ENCODE results near the gene FBXO21. TPM values are rescaled to one million over a fixed set of nuclear protein-coding genes. Genes with fewer than 3 reads are reported as not detected.

FBXO21 gene
- total and polyA plus RNA-seq, 2 donors (not counting 1 experiment from before 2014, with no cell fraction given): 31.3 to 81.3 TPM

DNA sequence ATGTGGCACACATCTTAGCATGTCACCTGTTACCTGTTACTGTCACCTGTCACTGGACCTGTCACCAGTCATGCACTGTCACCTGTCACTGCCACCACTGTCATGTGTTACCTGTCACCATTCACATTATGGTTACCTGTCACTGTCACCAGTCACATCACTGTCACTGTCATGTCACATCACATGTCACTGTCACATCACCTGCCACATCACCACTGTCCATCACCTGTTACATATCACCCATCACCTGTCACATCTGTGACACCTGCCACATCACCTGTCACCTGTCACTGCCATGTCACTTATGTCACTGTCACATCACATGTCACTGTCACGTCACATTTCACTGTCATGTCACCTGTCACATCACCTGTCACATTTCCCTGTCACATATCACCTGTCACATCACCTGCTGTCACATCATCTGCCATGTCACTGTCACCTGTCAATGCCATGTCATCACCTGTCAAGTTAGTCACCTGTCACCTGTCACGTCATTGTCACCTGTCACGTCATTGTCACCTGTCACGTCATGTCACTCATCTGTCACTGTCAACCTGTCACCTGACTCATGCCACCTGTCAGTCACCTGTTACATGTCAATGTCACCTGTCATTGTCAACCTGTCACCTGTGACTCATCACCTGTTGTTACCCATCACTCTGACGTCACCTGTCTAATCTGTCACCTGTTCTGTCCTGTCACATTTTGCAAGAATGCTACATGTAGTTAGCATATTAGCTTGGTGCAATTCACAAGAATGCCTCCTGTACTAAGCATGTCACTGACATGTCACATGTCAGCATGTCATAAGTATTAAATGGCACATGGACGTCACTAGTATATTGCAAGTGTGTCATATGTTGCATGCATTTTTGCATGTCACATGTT lies 62.1 kb downstream of the FBXO21 start:
- no peak overlapping the region for H3K4me2 ChIP-seq (ENCODE audit: extremely low read depth, insufficient read depth, low read length)
- no peaks in the 10 kb centered on the region for H3K36me3 ChIP-seq (ENCODE audit: control insufficient read depth, insufficient read depth, low read length)
- no peaks in the 10 kb centered on the region for H3K79me2 ChIP-seq (ENCODE audit: control insufficient read depth, insufficient read depth, low read length)
- no peak overlapping the region for H3K27ac ChIP-seq (ENCODE audit: insufficient read depth, low read length)
- H3K9ac ChIP-seq (ENCODE audit: insufficient read depth, low read length): no peak overlapping the region
- H2AFZ ChIP-seq (ENCODE audit: low read length): no peak overlapping the region
- peaks cover 6% of the 10 kb centered on the region for H3K9me3 ChIP-seq (ENCODE audit: control insufficient read depth, insufficient read depth, low read depth, low read length)
- no peaks in the 10 kb centered on the region for H3K4me1 ChIP-seq (ENCODE audit: control insufficient read depth, extremely low read depth, insufficient read depth, low read length)
- peak in 1 of 2 donors; percentile 26 for DNase-seq (ENCODE audit: low read depth in 2 of 2)
- no peaks in the 10 kb centered on the region for H4K20me1 ChIP-seq (ENCODE audit: control insufficient read depth, extremely low read depth, insufficient read depth, low read length)
- H3K4me3 ChIP-seq (replicated peaks in 1 of 4; ENCODE audit: control extremely low read depth in 1 of 4, insufficient read depth in 1 of 4, low read depth in 3 of 4, low read length in 4 of 4): no peak overlapping the region
- no peaks in the 10 kb centered on the region for H3K27me3 ChIP-seq (ENCODE audit: control insufficient read depth, insufficient read depth, low read length)
- TF ChIP-seq, protein P1, sequence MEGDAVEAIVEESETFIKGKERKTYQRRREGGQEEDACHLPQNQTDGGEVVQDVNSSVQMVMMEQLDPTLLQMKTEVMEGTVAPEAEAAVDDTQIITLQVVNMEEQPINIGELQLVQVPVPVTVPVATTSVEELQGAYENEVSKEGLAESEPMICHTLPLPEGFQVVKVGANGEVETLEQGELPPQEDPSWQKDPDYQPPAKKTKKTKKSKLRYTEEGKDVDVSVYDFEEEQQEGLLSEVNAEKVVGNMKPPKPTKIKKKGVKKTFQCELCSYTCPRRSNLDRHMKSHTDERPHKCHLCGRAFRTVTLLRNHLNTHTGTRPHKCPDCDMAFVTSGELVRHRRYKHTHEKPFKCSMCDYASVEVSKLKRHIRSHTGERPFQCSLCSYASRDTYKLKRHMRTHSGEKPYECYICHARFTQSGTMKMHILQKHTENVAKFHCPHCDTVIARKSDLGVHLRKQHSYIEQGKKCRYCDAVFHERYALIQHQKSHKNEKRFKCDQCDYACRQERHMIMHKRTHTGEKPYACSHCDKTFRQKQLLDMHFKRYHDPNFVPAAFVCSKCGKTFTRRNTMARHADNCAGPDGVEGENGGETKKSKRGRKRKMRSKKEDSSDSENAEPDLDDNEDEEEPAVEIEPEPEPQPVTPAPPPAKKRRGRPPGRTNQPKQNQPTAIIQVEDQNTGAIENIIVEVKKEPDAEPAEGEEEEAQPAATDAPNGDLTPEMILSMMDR (conservative IDR thresholded peaks at IDR 0.05 in 1 of 2, IDR thresholded peaks at IDR 0.05 in 1 of 2; ENCODE audit: low read depth in 1 of 2, low read length in 2 of 2): no peak
- TF ChIP-seq EZH2 (IDR thresholded peaks at IDR 0.05; ENCODE audit: low read length, missing control alignments): no peak

- no peaks in the 10 kb centered on the region for H3K36me3 ChIP-seq (ENCODE audit: control insufficient read depth, insufficient read depth, low read length)
- H3K4me1 ChIP-seq (ENCODE audit: control insufficient read depth, extremely low read depth, insufficient read depth, low read length): no peaks in the 10 kb centered on the region
- no peak overlapping the region for H3K4me3 ChIP-seq (replicated peaks in 1 of 4; ENCODE audit: control extremely low read depth in 1 of 4, insufficient read depth in 1 of 4, low read depth in 3 of 4, low read length in 4 of 4)
- no peak overlapping the region for H3K4me2 ChIP-seq (ENCODE audit: extremely low read depth, insufficient read depth, low read length)
- H3K9me3 ChIP-seq (ENCODE audit: control insufficient read depth, insufficient read depth, low read depth, low read length): peaks cover 6% of the 10 kb centered on the region
- no peak overlapping the region for H2AFZ ChIP-seq (ENCODE audit: low read length)
- no peaks in the 10 kb centered on the region for H4K20me1 ChIP-seq (ENCODE audit: control insufficient read depth, extremely low read depth, insufficient read depth, low read length)
- H3K9ac ChIP-seq (ENCODE audit: insufficient read depth, low read length): no peak overlapping the region
- H3K27me3 ChIP-seq (ENCODE audit: control insufficient read depth, insufficient read depth, low read length): no peaks in the 10 kb centered on the region
- TF ChIP-seq, protein P1 (conservative IDR thresholded peaks at IDR 0.05 in 1 of 2, IDR thresholded peaks at IDR 0.05 in 1 of 2; ENCODE audit: low read depth in 1 of 2, low read length in 2 of 2): no peak
- TF ChIP-seq EZH2 (IDR thresholded peaks at IDR 0.05; ENCODE audit: low read length, missing control alignments): no peak
- DNase-seq (ENCODE audit: low read depth in 2 of 2): no peak
- no peak overlapping the region for H3K27ac ChIP-seq (ENCODE audit: insufficient read depth, low read length)
- no peaks in the 10 kb centered on the region for H3K79me2 ChIP-seq (ENCODE audit: control insufficient read depth, insufficient read depth, low read length)
Observed at GRCh38 chr12:117126335-117126734, 63.9 kb downstream of the FBXO21 start.

DNA sequence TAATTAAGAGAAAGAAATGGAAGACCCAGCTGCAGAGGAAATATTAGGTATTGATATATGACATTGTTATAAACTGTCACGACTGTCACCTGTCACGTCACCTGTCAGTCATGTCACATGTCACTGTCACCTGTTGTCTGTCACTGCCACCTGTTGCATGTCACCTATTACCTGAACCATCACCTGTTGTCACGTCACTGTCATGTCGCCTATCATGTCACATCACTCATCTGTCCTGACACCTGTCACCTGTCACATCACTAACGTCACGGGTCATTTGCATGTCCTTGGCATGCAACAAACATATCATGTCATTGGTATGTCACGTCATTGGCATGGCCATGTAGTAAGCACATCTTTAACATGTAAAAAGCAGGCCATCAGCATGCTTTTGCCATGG lies 64.5 kb downstream of the FBXO21 start:
- DNase-seq (ENCODE audit: low read depth in 2 of 2): no peak
- Histone ChIP-seq H3K9ac (ENCODE audit: insufficient read depth, low read length) (no peak overlapping the region), H3K4me3 (replicated peaks in 1 of 4; ENCODE audit: control extremely low read depth in 1 of 4, insufficient read depth in 1 of 4, low read depth in 3 of 4, low read length in 4 of 4) (no peak overlapping the region), H3K36me3 (ENCODE audit: control insufficient read depth, insufficient read depth, low read length) (no peaks in the 10 kb centered on the region), H3K27me3 (ENCODE audit: control insufficient read depth, insufficient read depth, low read length) (no peaks in the 10 kb centered on the region), H3K27ac (ENCODE audit: insufficient read depth, low read length) (no peak overlapping the region), H3K79me2 (ENCODE audit: control insufficient read depth, insufficient read depth, low read length) (no peaks in the 10 kb centered on the region), H3K9me3 (ENCODE audit: control insufficient read depth, insufficient read depth, low read depth, low read length) (peaks cover 6% of the 10 kb centered on the region), H2AFZ (ENCODE audit: low read length) (no peak overlapping the region), H3K4me2 (ENCODE audit: extremely low read depth, insufficient read depth, low read length) (no peak overlapping the region), H4K20me1 (ENCODE audit: control insufficient read depth, extremely low read depth, insufficient read depth, low read length) (no peaks in the 10 kb centered on the region), H3K4me1 (ENCODE audit: control insufficient read depth, extremely low read depth, insufficient read depth, low read length) (no peaks in the 10 kb centered on the region)
- TF ChIP-seq, protein P1 (conservative IDR thresholded peaks at IDR 0.05 in 1 of 2, IDR thresholded peaks at IDR 0.05 in 1 of 2; ENCODE audit: low read depth in 1 of 2, low read length in 2 of 2): no peak
- TF ChIP-seq EZH2 (IDR thresholded peaks at IDR 0.05; ENCODE audit: low read length, missing control alignments): no peak
